ENCODE data around the gene RBM33. TPM values are rescaled to one million over a fixed set of nuclear protein-coding genes. Genes with fewer than 3 reads are reported as not detected.

The RBM33 gene
- total RNA-seq, 1 donor from 2014 or later, result 73.2 TPM

DNA sequence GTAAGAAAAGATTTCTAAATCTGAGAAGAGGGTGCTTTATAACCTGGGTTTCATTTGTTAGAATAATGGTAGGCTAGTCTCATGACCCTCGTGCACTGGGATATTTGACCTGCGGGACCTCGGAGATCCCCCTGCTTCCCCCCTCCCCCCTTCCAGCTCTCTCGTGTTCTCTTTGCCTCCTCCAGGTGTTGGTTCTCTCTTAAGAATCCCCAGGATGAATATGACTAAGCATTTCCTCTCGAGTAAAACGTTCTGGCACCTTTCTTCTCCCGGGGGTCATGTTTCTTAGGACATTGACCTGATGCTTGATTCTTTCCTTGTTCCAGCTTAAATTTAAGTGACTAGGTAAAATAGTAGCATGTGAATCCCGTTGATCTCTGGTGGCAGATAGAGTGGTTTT lies 96.6 kb downstream of the RBM33 start:
- TF ChIP-seq CTCF (conservative IDR thresholded peaks at IDR 0.05), result no peak
- Mint-ChIP-seq H3K27ac (ENCODE audit: unreplicated experiment) (no peak overlapping the region), H3K27me3 (ENCODE audit: low read depth) (no peaks in the 10 kb centered on the region), H3K9me3 (no peaks in the 10 kb centered on the region), H3K4me3 (no peak overlapping the region), H3K36me3 (ENCODE audit: low read depth) (peaks cover 7% of the 10 kb centered on the region), H3K4me1 (no peaks in the 10 kb centered on the region)
- DNase-seq (ENCODE audit: low read depth, low spot score), result no peak

DNA sequence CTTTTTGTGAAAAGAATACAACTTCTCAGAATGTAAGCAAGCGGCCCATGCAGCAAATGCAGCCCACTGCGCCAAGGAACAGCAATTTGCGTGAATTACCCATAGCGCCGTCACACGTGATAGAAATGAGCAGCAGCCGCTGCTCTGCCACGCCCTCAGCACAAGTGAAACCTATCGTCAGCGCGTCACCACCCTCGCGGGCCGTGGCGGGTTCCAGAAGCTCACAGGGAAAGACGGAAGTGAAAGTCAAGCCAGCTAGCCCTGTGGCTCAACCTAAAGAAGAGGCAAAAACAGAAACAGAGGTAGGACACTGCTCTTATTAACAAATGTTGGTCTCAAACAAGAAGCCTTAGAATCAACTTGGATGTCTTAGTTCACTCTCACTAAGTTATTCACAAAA lies 97.3 kb downstream of the RBM33 start:
- no peaks in the 10 kb centered on the region for H3K4me1 Mint-ChIP-seq
- H3K4me3 Mint-ChIP-seq, result no peak overlapping the region

DNA sequence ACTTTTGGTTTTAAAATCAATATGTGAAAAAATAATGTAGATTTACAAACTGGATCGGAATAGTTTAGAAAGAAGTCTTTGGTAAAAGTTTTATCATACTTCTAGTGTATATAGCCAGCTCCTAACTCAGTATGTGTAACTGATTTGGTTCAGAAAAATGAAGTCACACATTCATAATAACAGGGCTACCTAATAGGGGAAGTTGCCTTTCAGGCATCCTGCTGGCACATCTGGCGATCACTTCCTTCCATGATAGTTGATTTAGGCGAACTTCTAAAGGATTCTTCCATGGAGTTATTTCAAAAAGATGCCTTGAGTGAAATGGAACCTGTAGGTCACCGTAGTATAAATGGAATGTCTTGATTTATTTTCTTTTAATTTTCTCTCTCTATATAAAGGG lies 98.7 kb downstream of the RBM33 start:
- Mint-ChIP-seq H3K9me3 (no peaks in the 10 kb centered on the region), H3K36me3 (ENCODE audit: low read depth) (peaks cover 7% of the 10 kb centered on the region)

More for the DNA sequence above, 97.3 kb downstream of the RBM33 start:
- Mint-ChIP-seq H3K27me3 (ENCODE audit: low read depth) (no peaks in the 10 kb centered on the region), H3K36me3 (ENCODE audit: low read depth) (peaks cover 7% of the 10 kb centered on the region), H3K9me3 (no peaks in the 10 kb centered on the region), H3K27ac (ENCODE audit: unreplicated experiment) (no peak overlapping the region)
- TF ChIP-seq CTCF (conservative IDR thresholded peaks at IDR 0.05), result no peak
- no peak for DNase-seq (ENCODE audit: low read depth, low spot score)

DNA sequence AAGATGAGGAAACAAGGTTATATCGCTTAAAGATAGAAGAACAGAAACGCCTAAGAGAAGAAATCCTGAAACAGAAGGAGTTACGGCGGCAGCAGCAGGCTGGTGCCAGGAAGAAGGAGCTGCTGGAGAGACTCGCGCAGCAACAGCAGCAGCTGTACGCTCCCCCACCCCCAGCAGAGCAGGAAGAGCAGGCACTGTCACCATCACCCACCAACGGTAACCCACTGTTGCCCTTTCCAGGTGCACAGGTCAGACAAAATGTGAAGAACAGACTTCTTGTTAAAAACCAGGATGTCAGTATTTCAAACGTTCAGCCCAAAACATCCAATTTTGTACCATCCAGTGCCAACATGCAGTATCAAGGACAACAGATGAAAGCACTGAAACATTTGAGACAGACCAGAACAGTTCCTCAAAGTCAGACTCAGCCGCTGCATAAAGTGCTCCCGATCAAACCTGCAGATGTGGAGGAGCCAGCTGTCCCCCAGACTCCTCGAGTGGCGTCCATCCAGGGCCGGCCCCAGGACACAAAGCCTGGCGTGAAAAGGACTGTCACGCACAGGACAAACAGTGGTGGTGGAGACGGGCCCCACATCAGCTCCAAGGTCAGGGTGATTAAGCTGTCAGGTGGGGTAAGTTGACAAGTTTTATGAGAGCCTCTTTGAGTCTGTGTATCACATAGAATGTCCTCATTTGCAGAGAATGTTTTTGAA lies 100.7 kb downstream of the RBM33 start:
- Mint-ChIP-seq H3K27ac (ENCODE audit: unreplicated experiment) (no peak overlapping the region), H3K36me3 (ENCODE audit: low read depth) (peaks cover 5% of the 10 kb centered on the region), H3K9me3 (no peaks in the 10 kb centered on the region), H3K27me3 (ENCODE audit: low read depth) (no peaks in the 10 kb centered on the region), H3K4me1 (peaks cover 20% of the 10 kb centered on the region), H3K4me3 (no peak overlapping the region)
- no peak for DNase-seq (ENCODE audit: low read depth, low spot score)
- no peak for TF ChIP-seq CTCF (conservative IDR thresholded peaks at IDR 0.05)

More for the DNA sequence above, 98.7 kb downstream of the RBM33 start:
- no peak for DNase-seq (ENCODE audit: low read depth, low spot score)
- TF ChIP-seq CTCF (conservative IDR thresholded peaks at IDR 0.05), result no peak
- peaks cover 7% of the 10 kb centered on the region for H3K4me1 Mint-ChIP-seq
- H3K27me3 Mint-ChIP-seq (ENCODE audit: low read depth), result no peaks in the 10 kb centered on the region
- no peak overlapping the region for H3K27ac Mint-ChIP-seq (ENCODE audit: unreplicated experiment)
- no peak overlapping the region for H3K4me3 Mint-ChIP-seq

DNA sequence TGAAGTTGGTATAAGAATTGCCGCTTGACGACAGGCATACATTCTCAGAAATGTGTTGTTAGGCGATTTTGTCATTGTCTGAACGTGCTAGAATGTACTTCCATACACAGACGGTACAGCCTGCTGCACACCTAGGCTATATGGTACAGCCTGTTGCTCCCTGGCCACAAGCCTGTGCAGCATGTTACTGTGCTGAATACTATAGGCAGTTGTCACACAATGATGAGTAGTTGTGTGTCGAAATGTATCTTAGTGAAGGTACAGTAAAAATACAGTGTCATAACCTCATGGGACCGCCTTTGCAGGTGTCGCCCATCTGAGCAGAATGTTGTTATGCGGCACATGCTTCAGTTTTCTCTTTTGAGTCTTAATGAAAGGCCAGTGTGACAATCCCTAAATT lies 101.3 kb downstream of the RBM33 start:
- DNase-seq (ENCODE audit: low read depth, low spot score), result no peak
- H3K4me1 Mint-ChIP-seq, result peaks cover 20% of the 10 kb centered on the region
- no peaks in the 10 kb centered on the region for H3K27me3 Mint-ChIP-seq (ENCODE audit: low read depth)
- no peak overlapping the region for H3K27ac Mint-ChIP-seq (ENCODE audit: unreplicated experiment)
- H3K9me3 Mint-ChIP-seq, result no peaks in the 10 kb centered on the region
- peaks cover 3% of the 10 kb centered on the region for H3K36me3 Mint-ChIP-seq (ENCODE audit: low read depth)
- H3K4me3 Mint-ChIP-seq, result no peak overlapping the region
- TF ChIP-seq CTCF (conservative IDR thresholded peaks at IDR 0.05), result no peak

Data from neural crest cell (in vitro differentiated cells).